SK-N-SH (cell line): Measurements from ENCODE around the gene EZH1. TPM values are rescaled to one million over a fixed set of nuclear protein-coding genes. Genes with fewer than 3 reads are reported as not detected.
A peak's percentile ranks its signal among the peaks of the same experiment; 100 is the strongest.

Experiments used
- CTCF ChIA-PET: fragments of 300-600, 350-600 bp; formaldehyde crosslinking; extraction: SDS; loops from one replicate; lab custom pipeline; 2021; lab: Yijun Ruan, JAX
- POLR2A ChIA-PET: fragments of 350-600 bp; sonication (Branson Sonifier 250); formaldehyde crosslinking; extraction: SDS; loops from one replicate; lab custom pipeline; 2020; ENCODE audit warnings: antibody characterized with exemption, inconsistent platforms; lab: Yijun Ruan, JAX
- DNase-seq: peaks from one replicate; pipeline ENCODE4 v3.0.0; 2012
- H2AFZ ChIP-seq: fragments of 200-600 bp; sonication (generic); 2 replicates; pipeline ENCODE4 v1.8.1; 2016; ENCODE audit warnings: antibody characterized with exemption, mild to moderate bottlenecking, low read depth
- H3F3A ChIP-seq: fragments of 200-600 bp; sonication (generic); replicated peaks from 2 replicates; pipeline ENCODE3; 2016; ENCODE audit warnings: antibody characterized with exemption, mild to moderate bottlenecking; ENCODE audit not compliant: insufficient read depth
- H3K27ac ChIP-seq, 2 experiments: fragments of 200-500 bp in 1 of 2; fragments of 200-600 bp in 1 of 2; sonication (Bioruptor generic) in 1 of 2; sonication (generic), shearing (Covaris generic) in 1 of 2; 2 replicates each; pipeline versions ENCODE4 v1.5.1 to v1.6.1; 2014 to 2016; ENCODE audit warnings: low read depth in 2 of 2, inconsistent platforms in 1 of 2, low read length in 1 of 2, mild to moderate bottlenecking in 1 of 2, mixed read lengths in 1 of 2
- H3K27me3 ChIP-seq: fragments of 200-600 bp; sonication (generic), shearing (Covaris generic); 2 replicates; pipeline ENCODE4 v1.6.1; 2016; ENCODE audit warnings: mixed run types; ENCODE audit not compliant: insufficient read depth
- H3K36me3 ChIP-seq, 2 experiments: fragments of 200-500 bp in 1 of 2; fragments of 200-600 bp in 1 of 2; sonication (Bioruptor generic) in 1 of 2; sonication (generic) in 1 of 2; replicated peaks in 1 of 2; 2 replicates each; pipeline versions ENCODE3 to v1.5.1; 2014 to 2016; ENCODE audit warnings: low read length in 1 of 2, mild to moderate bottlenecking in 1 of 2; ENCODE audit not compliant: insufficient read depth in 2 of 2, control insufficient read depth in 1 of 2
- H3K4me1 ChIP-seq, 2 experiments: fragments of 200-500 bp in 1 of 2; fragments of 200-600 bp in 1 of 2; sonication (Bioruptor generic) in 1 of 2; sonication (generic), shearing (Covaris generic) in 1 of 2; 2 replicates each; pipeline versions ENCODE4 v1.5.1 to v1.6.1; 2014 to 2016; ENCODE audit warnings: low read depth in 1 of 2, low read length in 1 of 2, mixed run types in 1 of 2; ENCODE audit not compliant: insufficient read depth in 2 of 2, control insufficient read depth in 1 of 2
- H3K4me2 ChIP-seq: fragments of 200-600 bp; sonication (generic), shearing (Covaris generic); 2 replicates; pipeline ENCODE4 v1.6.1; 2017; ENCODE audit warnings: mixed run types
- H3K4me3 ChIP-seq, 2 experiments: fragments of 200-500 bp in 1 of 2; fragments of 200-600 bp in 1 of 2; sonication (Bioruptor generic) in 1 of 2; sonication (generic), shearing (Covaris generic) in 1 of 2; 2 replicates each; pipeline versions ENCODE4 v1.5.1 to v1.8.1; 2014 to 2016; ENCODE audit warnings: low read depth in 2 of 2, inconsistent platforms in 1 of 2, low read length in 1 of 2, mild to moderate bottlenecking in 1 of 2, mixed read lengths in 1 of 2, moderate library complexity in 1 of 2
- H3K79me2 ChIP-seq: fragments of 200-600 bp; sonication (generic); 2 replicates; pipeline ENCODE4 v1.8.1; 2017; ENCODE audit warnings: mild to moderate bottlenecking; ENCODE audit not compliant: insufficient read depth
- H3K9ac ChIP-seq: fragments of 200-600 bp; sonication (generic); 2 replicates; pipeline ENCODE4 v1.6.1; 2017; ENCODE audit warnings: mixed run types
- H3K9me2 ChIP-seq: fragments of 200-600 bp; sonication (generic); 2 replicates; pipeline ENCODE4 v1.6.1; 2017; ENCODE audit warnings: mixed run types
- H3K9me3 ChIP-seq: fragments of 200-600 bp; sonication (generic); 2 replicates; pipeline ENCODE4 v1.6.1; 2017; ENCODE audit warnings: mixed run types, mild to moderate bottlenecking, moderate library complexity
- H4K20me1 ChIP-seq: fragments of 200-600 bp; sonication (generic); 2 replicates; pipeline ENCODE4 v1.6.1; 2017; ENCODE audit warnings: mild to moderate bottlenecking, mixed run types; ENCODE audit not compliant: insufficient read depth
- CHD2 ChIP-seq: fragments of 150-350 bp; IDR thresholded peaks from 2 replicates; pipeline ENCODE4 v1.6.1; 2018; ENCODE audit warnings: low read length; ENCODE audit not compliant: partially characterized antibody
- ELF1 ChIP-seq: IDR thresholded peaks from 2 replicates; pipeline ENCODE4 v1.4.0; 2012
- EP300 ChIP-seq, 2 experiments: IDR thresholded peaks; 2 replicates each; pipeline versions ENCODE4 v1.4.0 to v1.6.1; 2012; ENCODE audit warnings: borderline replicate concordance in 1 of 2, low read depth in 1 of 2, low read length in 1 of 2
- EZH2phosphoT487 ChIP-seq: fragments of 200-600 bp; sonication (generic); IDR thresholded peaks from 2 replicates; pipeline ENCODE4 v1.6.1; 2017; ENCODE audit warnings: low read depth, mixed run types, mild to moderate bottlenecking, antibody characterized with exemption, moderate library complexity, borderline replicate concordance
- FOSL2 ChIP-seq: IDR thresholded peaks from 2 replicates; pipeline ENCODE4 v1.4.0; 2012; ENCODE audit warnings: low read depth, mild to moderate bottlenecking, moderate library complexity, borderline replicate concordance
- JUND ChIP-seq: IDR thresholded peaks from 2 replicates; pipeline ENCODE4 v1.4.0; 2012
- PBX3 ChIP-seq: IDR thresholded peaks from 2 replicates; pipeline ENCODE4; 2012
- RAD21 ChIP-seq: IDR thresholded peaks from 2 replicates; pipeline ENCODE4 v1.6.1; 2012; ENCODE audit warnings: mild to moderate bottlenecking, low read length
- RCOR1 ChIP-seq: fragments of 150-350 bp; IDR thresholded peaks from 2 replicates; pipeline ENCODE4 v1.6.1; 2017; ENCODE audit warnings: antibody characterized with exemption, low read length
- RFX5 ChIP-seq: IDR thresholded peaks from 2 replicates; pipeline ENCODE4 v1.6.1; 2012; ENCODE audit warnings: mild to moderate bottlenecking, improper control_type of control experiment, low read length
- RXRA ChIP-seq: IDR thresholded peaks from 2 replicates; pipeline ENCODE4 v1.4.0; 2012; ENCODE audit warnings: low read depth, mild to moderate bottlenecking, borderline replicate concordance
- SIN3A ChIP-seq: IDR thresholded peaks from 2 replicates; pipeline ENCODE4 v1.6.1; 2012; ENCODE audit warnings: low read depth, mild to moderate bottlenecking, low read length, moderate library complexity, borderline replicate concordance
- TAF1 ChIP-seq: IDR thresholded peaks from 2 replicates; pipeline ENCODE4 v1.6.1; 2012; ENCODE audit warnings: low read depth, mild to moderate bottlenecking, low read length, moderate library complexity, borderline replicate concordance
- TCF12 ChIP-seq: IDR thresholded peaks from 2 replicates; pipeline ENCODE4 v1.4.0; 2012
- USF1 ChIP-seq: IDR thresholded peaks from 2 replicates; pipeline ENCODE4 v1.4.0; 2012; ENCODE audit warnings: low read depth, borderline replicate concordance
- WGBS: methylation state at CpG from one replicate; pipeline ENCODE4 v1.1.6; 2017; ENCODE audit warnings: low lambda C conversion rate; 5-methylcytosine and 5-hydroxymethylcytosine counted together
- polyA plus RNA-seq, 3 experiments: library from polyadenylated mRNA; depleted of rRNA; stranded (reverse); fragments of >200 nt; gene quantifications; 2 replicates each; pipeline ENCODE4 v1.2.3, GENCODE V29; 2012
- TF ChIP-seq, protein P1 (sequence below): IDR thresholded peaks from 2 replicates; pipeline ENCODE4 v1.4.0; 2012; ENCODE audit warnings: low read depth
- TF ChIP-seq, protein P2 (sequence below): IDR thresholded peaks from 2 replicates; pipeline ENCODE4 v1.6.1; 2012; ENCODE audit warnings: mild to moderate bottlenecking, low read depth, low read length, moderate library complexity

The EZH1 gene
- polyA plus RNA-seq, 1 of the 3 experiments (the other 2 are of a cell fraction): 28.6 TPM

GRCh38 chr17:42775534-42776098, 30.8 kb upstream of the EZH1 start:
- CTCF ChIA-PET: interaction anchor here (3.7 kb wide), 1 partner anchor 13 kb away, joined by 18 read pairs; no protein-coding TSS in a partner anchor
- no peak overlapping the region for H3K4me2 ChIP-seq

GRCh38 chr17:42774066-42774745, 29.4 kb upstream of the EZH1 start:
- peak overlapping the region; percentile 94 for H3K9ac ChIP-seq
- DNase-seq: no peak
- no peaks in the 10 kb centered on the region for H4K20me1 ChIP-seq
- peak overlapping the region; percentile 99 for H3K4me2 ChIP-seq
- peak overlapping the region in 1 of 2 experiments; percentile 90; a peak in 2 of 4 replicates for H3K27ac ChIP-seq
- H3K9me3 ChIP-seq: no peaks in the 10 kb centered on the region
- CTCF ChIA-PET: interaction anchor here (1.2 to 4.0 kb wide), 5 partner anchors 8 to 107 kb away, joined by 3 to 48 read pairs (median 3); partner anchors contain the start of gene RAMP2
- H3K9me2 ChIP-seq: no peaks in the 10 kb centered on the region
- H3F3A ChIP-seq: peaks cover 29% of the 10 kb centered on the region
- peaks cover 32% of the 10 kb centered on the region for H3K79me2 ChIP-seq
- H3K27me3 ChIP-seq: no peaks in the 10 kb centered on the region
- no peak overlapping the region for H2AFZ ChIP-seq
- WGBS: 46% methylated on average over 3 of the region's 3 CpGs
- H3K36me3 ChIP-seq: peaks cover 16 to 44% of the 10 kb centered on the region in 2 experiments
- POLR2A ChIA-PET: interaction anchor here (1.3 to 1.9 kb wide), 6 partner anchors 8 to 238 kb away, joined by 3 to 17 read pairs (median 6); partner anchors contain the start of genes CNTD1, COA3, NAGLU and PSMC3IP
- H3K4me3 ChIP-seq: peak overlapping the region; percentile 73 to 98
- peaks cover 3 to 15% of the 10 kb centered on the region in 2 experiments; a peak in 2 of 4 replicates for H3K4me1 ChIP-seq
- TF ChIP-seq TAF1 (no peak), FOSL2 (peak; percentile 38; the same call in 1 of the 2 replicates), ELF1 (no peak), RCOR1 (no peak), USF1 (no peak), RAD21 (no peak), PBX3 (peak; percentile 28; the same call in 1 of the 2 replicates), RFX5 (no peak), EZH2phosphoT487 (no peak), JUND (peak; percentile 62; the same call in 1 of the 2 replicates)
- TF ChIP-seq, protein P1, sequence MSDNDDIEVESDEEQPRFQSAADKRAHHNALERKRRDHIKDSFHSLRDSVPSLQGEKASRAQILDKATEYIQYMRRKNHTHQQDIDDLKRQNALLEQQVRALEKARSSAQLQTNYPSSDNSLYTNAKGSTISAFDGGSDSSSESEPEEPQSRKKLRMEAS: no peak
- TF ChIP-seq, protein P2, sequence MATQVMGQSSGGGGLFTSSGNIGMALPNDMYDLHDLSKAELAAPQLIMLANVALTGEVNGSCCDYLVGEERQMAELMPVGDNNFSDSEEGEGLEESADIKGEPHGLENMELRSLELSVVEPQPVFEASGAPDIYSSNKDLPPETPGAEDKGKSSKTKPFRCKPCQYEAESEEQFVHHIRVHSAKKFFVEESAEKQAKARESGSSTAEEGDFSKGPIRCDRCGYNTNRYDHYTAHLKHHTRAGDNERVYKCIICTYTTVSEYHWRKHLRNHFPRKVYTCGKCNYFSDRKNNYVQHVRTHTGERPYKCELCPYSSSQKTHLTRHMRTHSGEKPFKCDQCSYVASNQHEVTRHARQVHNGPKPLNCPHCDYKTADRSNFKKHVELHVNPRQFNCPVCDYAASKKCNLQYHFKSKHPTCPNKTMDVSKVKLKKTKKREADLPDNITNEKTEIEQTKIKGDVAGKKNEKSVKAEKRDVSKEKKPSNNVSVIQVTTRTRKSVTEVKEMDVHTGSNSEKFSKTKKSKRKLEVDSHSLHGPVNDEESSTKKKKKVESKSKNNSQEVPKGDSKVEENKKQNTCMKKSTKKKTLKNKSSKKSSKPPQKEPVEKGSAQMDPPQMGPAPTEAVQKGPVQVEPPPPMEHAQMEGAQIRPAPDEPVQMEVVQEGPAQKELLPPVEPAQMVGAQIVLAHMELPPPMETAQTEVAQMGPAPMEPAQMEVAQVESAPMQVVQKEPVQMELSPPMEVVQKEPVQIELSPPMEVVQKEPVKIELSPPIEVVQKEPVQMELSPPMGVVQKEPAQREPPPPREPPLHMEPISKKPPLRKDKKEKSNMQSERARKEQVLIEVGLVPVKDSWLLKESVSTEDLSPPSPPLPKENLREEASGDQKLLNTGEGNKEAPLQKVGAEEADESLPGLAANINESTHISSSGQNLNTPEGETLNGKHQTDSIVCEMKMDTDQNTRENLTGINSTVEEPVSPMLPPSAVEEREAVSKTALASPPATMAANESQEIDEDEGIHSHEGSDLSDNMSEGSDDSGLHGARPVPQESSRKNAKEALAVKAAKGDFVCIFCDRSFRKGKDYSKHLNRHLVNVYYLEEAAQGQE: no peak

More at GRCh38 chr17:42775534-42776098, 30.8 kb upstream of the EZH1 start:
- Histone ChIP-seq H3K4me3 (no peak overlapping the region), H4K20me1 (no peaks in the 10 kb centered on the region), H3K27me3 (no peaks in the 10 kb centered on the region), H3K27ac (no peak overlapping the region)
- POLR2A ChIA-PET: no interaction called here
- TF ChIP-seq FOSL2 (no peak), CHD2 (no peak), EP300 (IDR thresholded peaks at IDR 0.05; ENCODE audit: borderline replicate concordance in 1 of 2, low read depth in 1 of 2, low read length in 1 of 2) (no peak), TCF12 (no peak), PBX3 (no peak), TAF1 (no peak), RXRA (no peak), SIN3A (no peak)
- TF ChIP-seq, all 33 proteins: peak for 0
- Histone ChIP-seq H3K4me1 (peaks cover 12 to 15% of the 10 kb centered on the region in 2 experiments; a peak in 2 of 4 replicates), H2AFZ (no peak overlapping the region), H3K9me3 (no peaks in the 10 kb centered on the region), H3K79me2 (peaks cover 34% of the 10 kb centered on the region), H3K9ac (no peak overlapping the region), H3F3A (peaks cover 29% of the 10 kb centered on the region), H3K36me3 (peaks cover 19 to 44% of the 10 kb centered on the region in 2 experiments), H3K9me2 (no peaks in the 10 kb centered on the region)
- 55% methylated on average over 3 of the region's 3 CpGs for WGBS
- DNase-seq: no peak
